Stimulated activated CD4-positive, alpha-beta T cell treated with anti-CD3 and anti-CD28 coated beads, Interleukin-4, amount 100 ng/mL, for 24 hours (primary cell): Measurements from ENCODE around the gene PFKL.
"Not testable (repeated sequence)": the region's sequence is repeated elsewhere in the genome, so short reads cannot be mapped to it uniquely, and the experiment has no call there.

Experiments used
- DNase-seq: peaks from one replicate; pipeline ENCODE4 v3.0.0-alpha.2; 2020

Gene PFKL

GRCh38 chr21:44295163-44295573 is 4.7 kb upstream of the PFKL start:
- no peak for DNase-seq

- DNase-seq: no peak
Measured at GRCh38 chr21:44295646-44296045, 4.2 kb upstream of the PFKL start.

- no peak for DNase-seq
Measured at GRCh38 chr21:44296103-44296519, 3.7 kb upstream of the PFKL start.

DNA sequence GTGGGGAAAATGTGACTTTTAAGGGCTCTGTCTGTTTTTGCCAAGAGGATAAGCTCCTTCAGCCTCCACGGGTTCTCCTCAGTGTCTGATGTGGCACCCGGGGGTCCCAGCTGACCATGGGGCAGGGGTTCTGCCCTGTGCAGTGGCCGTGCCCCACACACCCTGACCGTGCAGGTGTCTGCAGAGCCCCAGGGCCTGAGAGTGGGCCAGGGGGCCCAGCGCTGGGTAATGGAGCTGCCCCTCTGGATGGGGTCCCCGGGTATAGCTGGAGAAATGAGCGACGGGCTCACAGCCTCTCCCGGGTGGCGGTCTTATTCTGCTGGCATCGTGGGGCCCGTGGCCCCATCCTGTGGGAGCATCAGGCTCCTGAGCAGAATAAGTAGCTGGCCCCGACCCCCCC is 2.9 kb upstream of the PFKL start:
- no peak for DNase-seq

GRCh38 chr21:44297525-44298290 is 2.1 kb upstream of the PFKL start:
- DNase-seq: peak; percentile 79

DNA sequence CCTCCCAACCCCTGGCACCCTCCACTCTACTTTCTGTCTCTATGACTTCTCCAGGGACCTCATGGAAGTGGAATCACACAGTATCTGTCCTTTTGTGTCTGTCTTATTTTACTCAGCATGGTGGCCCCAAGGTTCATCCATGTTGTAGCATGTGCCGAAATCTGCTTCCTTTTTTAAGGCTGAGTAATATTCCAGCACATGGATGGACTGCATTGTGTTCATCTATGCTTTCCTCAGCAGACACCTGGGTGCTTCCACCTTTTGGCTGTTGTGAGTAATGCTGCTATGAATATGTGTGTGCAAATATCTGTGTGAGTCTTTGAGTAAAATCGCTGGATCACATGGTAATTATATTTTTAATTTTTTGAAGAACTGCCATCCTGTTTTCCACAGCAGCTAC is 1.6 kb upstream of the PFKL start:
- no peak for DNase-seq

- no peak for DNase-seq
Measured at GRCh38 chr21:44299085-44299457, 782 bp upstream of the PFKL start.

GRCh38 chr21:44300262-44300959 is 558 bp downstream of the PFKL start:
- peak; percentile 59 for DNase-seq

DNA sequence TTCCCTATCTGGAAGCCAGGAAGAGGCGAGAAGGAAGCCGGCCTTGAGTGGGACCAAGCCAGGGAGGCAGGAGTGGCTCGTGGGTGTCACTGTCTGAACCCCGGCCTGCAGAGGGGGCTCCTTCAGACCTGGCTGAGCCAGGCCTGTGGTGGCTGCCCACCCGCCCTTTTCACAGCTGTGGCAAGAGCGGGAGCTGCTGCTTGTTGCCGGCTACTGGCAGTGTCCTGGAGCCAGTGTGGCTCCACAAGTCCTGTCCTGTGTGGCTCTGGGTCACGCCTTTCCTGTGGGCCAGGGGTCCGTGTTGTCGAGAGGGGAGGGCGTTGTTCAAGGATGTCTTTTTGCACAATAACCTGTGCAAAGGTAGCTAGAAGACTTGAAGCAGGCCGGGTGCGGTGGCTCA is 1.3 kb downstream of the PFKL start:
- no peak for DNase-seq

DNA sequence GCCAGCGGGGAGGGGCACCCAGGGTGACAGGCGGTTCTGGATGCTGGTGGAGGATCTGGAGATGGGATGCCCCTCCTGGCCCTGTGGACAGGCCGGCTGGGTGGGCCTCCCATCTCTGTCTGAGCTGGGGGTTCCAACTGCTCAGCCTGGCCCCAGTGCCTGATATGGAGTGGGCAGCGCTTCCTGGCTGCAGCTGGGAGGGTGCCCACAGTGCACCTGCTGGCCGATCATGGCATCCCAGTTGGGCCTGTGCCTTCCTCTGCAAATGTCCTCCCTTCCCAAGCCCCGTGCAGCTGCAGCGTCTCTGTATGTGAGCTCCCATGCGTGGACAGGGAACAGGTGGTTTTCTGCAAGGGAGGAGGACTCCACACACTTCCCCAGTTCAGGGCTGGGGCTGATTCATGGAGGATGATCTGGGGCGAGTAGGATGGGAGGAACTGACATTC is 2.1 kb downstream of the PFKL start:
- DNase-seq: no peak

GRCh38 chr21:44302573-44303401 is 2.9 kb downstream of the PFKL start:
- DNase-seq: not testable (repeated sequence)

DNA sequence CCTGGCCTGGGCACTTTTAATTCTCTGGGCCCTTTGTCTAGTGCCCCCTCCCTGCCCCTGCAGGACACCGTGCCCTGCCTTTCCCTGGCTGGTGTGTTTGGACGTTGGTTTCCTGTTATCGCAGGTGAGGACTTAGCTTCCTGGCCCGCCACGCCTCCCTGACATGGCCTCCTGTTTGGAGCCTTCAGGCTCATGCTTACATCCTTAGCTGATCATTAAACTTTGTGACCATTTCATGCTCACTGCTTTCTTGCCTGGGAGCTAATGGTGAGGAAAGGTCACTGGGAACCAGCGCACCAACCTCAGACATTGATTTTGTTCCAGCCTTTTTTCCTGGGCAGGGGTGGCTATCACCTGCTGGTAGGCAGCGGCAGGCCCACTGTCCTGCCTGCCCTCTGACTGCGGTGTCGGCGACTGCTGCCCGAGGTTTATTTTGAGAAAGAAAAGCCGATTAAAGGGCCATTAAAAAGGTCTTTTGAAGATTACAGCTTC is 3.7 kb downstream of the PFKL start:
- no peak for DNase-seq

DNA sequence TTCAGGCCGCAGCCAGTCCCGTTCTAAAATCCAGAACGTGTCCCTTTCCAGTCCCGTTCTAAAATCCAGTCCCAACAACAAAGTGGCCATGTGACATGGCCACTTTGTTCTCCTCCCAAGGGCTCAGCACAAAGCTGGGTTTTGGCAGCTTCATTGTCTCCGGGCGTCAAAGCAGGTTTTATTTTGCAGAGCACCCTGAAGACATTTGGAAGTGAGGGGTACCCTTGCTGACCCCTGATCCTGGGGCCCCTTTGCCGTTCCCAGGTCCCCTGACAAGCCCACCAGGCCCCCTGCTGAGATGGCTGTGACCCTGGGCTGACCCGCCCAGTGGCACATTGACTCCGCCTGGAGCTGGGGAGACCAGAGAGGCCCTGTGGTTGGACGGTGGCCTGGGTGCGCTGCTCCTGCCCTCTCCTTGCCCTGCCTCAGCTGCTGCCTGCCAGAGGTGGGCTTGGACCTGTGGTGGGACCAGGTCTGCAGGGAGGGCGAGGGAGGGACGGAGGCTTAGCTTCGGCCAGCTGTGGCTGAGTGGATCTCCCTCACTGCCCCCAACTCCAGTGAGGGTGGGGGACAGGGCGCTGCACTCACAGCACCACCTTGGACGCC is 4.3 kb downstream of the PFKL start:
- DNase-seq: no peak

DNA sequence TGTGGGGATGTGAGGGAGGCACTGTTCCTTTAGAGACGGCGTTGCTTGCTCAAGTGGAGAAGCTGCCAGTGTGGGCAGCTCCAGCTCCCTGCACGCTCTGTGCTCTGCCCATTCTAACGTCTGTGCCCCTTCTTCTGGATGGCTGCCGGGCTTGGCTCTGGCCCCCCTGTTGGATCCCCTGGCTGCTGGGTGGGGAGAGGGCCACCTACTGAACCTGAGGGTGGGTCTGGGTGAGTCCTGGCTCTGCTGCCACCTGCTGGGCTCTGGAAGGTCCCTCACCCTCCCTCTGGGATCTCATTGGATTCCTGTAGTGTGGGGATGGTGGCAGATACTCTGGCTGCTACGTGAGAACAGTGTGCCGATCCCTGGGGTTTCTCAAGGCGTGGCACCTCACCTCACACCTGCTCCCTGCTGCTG is 5.0 kb downstream of the PFKL start:
- peak; percentile 57 for DNase-seq

GRCh38 chr21:44305691-44306090 is 5.8 kb downstream of the PFKL start:
- no peak for DNase-seq

DNA sequence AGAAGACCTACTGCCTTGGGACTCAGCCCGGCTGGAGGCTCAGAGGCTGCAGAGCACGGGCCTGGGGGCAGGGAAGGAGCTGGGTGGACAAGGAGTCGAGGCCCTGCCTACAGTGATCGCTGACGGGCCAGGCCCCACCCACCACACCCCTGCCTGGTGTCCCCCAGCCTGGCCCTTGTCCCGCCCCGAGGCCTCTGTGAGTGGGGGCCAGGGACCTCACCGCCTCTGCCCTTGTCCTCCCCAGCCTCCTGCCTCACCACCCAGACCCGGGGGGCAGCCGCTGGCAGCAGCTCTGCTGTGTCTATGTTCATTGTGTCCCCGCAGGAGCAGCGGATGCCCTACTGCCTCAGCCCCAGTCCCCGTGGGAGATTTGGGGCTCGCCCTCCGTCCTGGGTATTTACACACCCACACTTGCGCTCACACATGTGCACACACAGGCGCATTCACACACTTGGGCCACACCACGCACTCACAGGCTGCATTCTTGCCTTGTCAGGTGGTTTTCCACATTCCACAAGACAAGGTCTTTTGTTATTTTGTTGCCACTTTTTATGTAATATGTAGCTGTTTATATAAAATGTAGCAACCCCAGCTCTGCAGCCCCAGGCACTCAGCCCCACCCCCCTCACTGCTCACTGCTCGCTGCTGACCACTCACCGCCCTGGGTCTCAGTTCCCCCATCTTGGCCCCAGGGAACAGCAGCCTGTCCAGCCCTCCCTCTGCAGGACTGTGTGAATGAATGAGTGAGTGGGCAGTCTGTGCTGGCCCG is 7.3 kb downstream of the PFKL start:
- no peak for DNase-seq

GRCh38 chr21:44310628-44311507 is 11.0 kb downstream of the PFKL start:
- DNase-seq: no peak

DNA sequence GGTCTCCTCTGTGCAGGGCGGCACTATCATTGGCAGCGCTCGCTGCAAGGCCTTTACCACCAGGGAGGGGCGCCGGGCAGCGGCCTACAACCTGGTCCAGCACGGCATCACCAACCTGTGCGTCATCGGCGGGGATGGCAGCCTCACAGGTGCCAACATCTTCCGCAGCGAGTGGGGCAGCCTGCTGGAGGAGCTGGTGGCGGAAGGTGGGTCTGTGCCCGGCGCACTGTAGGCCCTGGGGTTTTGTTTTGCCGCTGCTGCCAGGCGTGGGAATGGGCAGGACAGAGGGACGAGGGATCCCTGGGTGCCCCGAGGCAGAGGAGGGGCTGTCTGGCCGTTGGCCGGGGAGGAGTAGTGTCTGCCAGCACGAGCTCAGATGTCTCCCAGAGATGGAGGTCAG is 12.2 kb downstream of the PFKL start:
- DNase-seq: no peak

DNA sequence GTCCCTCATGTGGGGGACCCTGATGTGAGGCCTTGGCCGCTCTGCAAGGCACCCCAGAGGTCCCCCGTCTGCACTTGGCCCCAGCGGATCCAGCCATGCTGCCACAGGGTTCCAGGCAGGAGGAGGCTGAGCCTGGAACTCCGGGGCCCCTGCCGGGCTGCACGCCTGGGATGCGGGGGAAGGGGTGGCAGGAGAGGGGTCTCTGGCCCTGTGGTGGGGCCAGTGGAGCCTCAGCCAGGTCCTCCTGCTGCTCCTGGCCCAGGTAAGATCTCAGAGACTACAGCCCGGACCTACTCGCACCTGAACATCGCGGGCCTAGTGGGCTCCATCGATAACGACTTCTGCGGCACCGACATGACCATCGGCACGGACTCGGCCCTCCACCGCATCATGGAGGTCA is 12.9 kb downstream of the PFKL start:
- DNase-seq: no peak

GRCh38 chr21:44313451-44313850 is 13.6 kb downstream of the PFKL start:
- DNase-seq: no peak

DNA sequence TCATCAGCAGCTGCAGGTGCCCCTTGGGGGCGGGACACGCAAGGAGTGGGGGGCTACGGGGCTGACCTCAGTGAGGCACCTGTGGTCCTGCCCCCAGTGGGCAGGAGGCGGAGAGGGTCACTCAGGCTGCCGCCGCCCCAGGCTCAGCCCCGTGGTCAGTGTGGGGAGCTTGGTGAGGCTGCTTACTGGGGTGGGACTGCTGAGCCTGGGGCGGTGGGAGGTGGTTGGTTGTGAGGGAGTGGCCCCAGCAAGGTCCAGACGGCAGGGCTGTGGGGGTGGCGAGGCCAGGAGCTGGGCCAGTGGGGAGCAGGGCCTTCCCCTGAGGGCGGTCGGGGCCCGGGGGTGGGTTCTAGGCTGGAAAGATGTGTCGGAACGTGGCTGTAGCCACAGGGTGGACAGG is 14.3 kb downstream of the PFKL start:
- no peak for DNase-seq
